GM12878 (cell line): ENCODE results near the gene KRTAP10-5. TPM values are rescaled to one million over a fixed set of nuclear protein-coding genes. Genes with fewer than 3 reads are reported as not detected.

ENCODE experiments used
- ATAC-seq: fragments of 200-7000 bp; cut with Tn5 transposase; 3 replicates; pipeline ENCODE4 v1.9.1; 2020; ENCODE audit warnings: mild to moderate bottlenecking, moderate library complexity
- BruUV-seq: library from RNA; stranded (reverse); fragments of 400-500 nt; replicated peaks from 2 replicates; lab custom pipeline; 2021; lab: Mats Ljungman, UMichigan
- CTCF ChIA-PET: fragments of 300-600 bp; sonication (Branson Sonifier 250); formaldehyde crosslinking; extraction: SDS; loops from one replicate; lab custom pipeline; 2021; ENCODE audit warnings: inconsistent platforms; lab: Yijun Ruan, JAX
- POLR2A ChIA-PET: fragments of 350-600 bp; formaldehyde crosslinking; extraction: SDS; loops from one replicate; lab custom pipeline; 2021; ENCODE audit warnings: inconsistent platforms; lab: Charles Lee
- RAD21 ChIA-PET: fragments of 300-600 bp; sonication (Branson Sonifier 250); formaldehyde crosslinking; loops from one replicate; lab custom pipeline; 2023; ENCODE audit warnings: antibody characterized with exemption; ENCODE audit not compliant: unreplicated experiment; lab: Charles Lee
- SMC1A ChIA-PET: fragments of 300-600 bp; sonication (Branson Sonifier 250); formaldehyde crosslinking; loops from one replicate; lab custom pipeline; 2023; ENCODE audit not compliant: unreplicated experiment, uncharacterized antibody; lab: Charles Lee
- DNase-seq: peaks from one replicate; pipeline ENCODE4 v3.0.0-alpha.2; 2011; ENCODE audit warnings: low read depth, low spot score
- FAIRE-seq: peaks from 3 replicates; lab custom pipeline; 2011; peaks lifted over from hg19 to GRCh38; lab: Jason Lieb, UNC
- H2AFZ ChIP-seq: 2 replicates; pipeline ENCODE4 v1.6.0; 2011; ENCODE audit warnings: low read depth, low read length, control low read depth; ENCODE audit not compliant: control insufficient read depth
- H3K27ac ChIP-seq: 2 replicates; pipeline ENCODE4 v1.5.1; 2011; ENCODE audit warnings: control low read depth; ENCODE audit not compliant: control insufficient read depth, insufficient read depth
- H3K27me3 ChIP-seq, 2 experiments: replicated peaks in 1 of 2; 2 replicates each; pipeline versions ENCODE4 v1.6.0 to v1.6.1; 2011; ENCODE audit warnings: low read length in 1 of 2; ENCODE audit not compliant: control insufficient read depth in 2 of 2, insufficient read depth in 2 of 2
- H3K36me3 ChIP-seq, 2 experiments: 2 replicates each; pipeline ENCODE4 v1.5.1; 2011; ENCODE audit warnings: low read length in 1 of 2; ENCODE audit not compliant: control insufficient read depth in 2 of 2, insufficient read depth in 2 of 2
- H3K4me1 ChIP-seq: 2 replicates; pipeline ENCODE4 v1.6.1; 2011; ENCODE audit warnings: mild to moderate bottlenecking, low read length, moderate library complexity, mixed read lengths; ENCODE audit not compliant: control insufficient read depth, insufficient read depth
- H3K4me2 ChIP-seq: 2 replicates; pipeline ENCODE4 v1.6.0; 2011; ENCODE audit warnings: control low read depth; ENCODE audit not compliant: control insufficient read depth, insufficient read depth
- H3K4me3 ChIP-seq: fragments of 200-600 bp; sonication (generic); 2 replicates; pipeline ENCODE4 v1.5.1; 2016
- H3K79me2 ChIP-seq: 2 replicates; pipeline ENCODE4 v1.6.0; 2011; ENCODE audit warnings: low read length; ENCODE audit not compliant: control insufficient read depth, insufficient read depth
- H3K9ac ChIP-seq: 2 replicates; pipeline ENCODE4 v1.8.0; 2011; ENCODE audit warnings: low read length, control low read depth, mixed read lengths; ENCODE audit not compliant: control insufficient read depth, insufficient read depth
- H3K9me3 ChIP-seq: replicated peaks from 3 replicates; pipeline ENCODE4 v1.5.1; 2011; ENCODE audit warnings: mild to moderate bottlenecking, low read length; ENCODE audit not compliant: control insufficient read depth, insufficient read depth
- H4K20me1 ChIP-seq: 2 replicates; pipeline ENCODE4 v1.6.0; 2011; ENCODE audit not compliant: control insufficient read depth, insufficient read depth
- BHLHE40 ChIP-seq, 2 experiments: fragments of 450-650 bp in 1 of 2; IDR thresholded peaks; 2 replicates each; pipeline ENCODE4 v1.6.1; 2011 to 2017; ENCODE audit warnings: low read depth in 2 of 2, borderline replicate concordance in 1 of 2, improper control_type of control experiment in 1 of 2, low read length in 1 of 2, mild to moderate bottlenecking in 1 of 2
- NFYA ChIP-seq: IDR thresholded peaks from 2 replicates; pipeline ENCODE4 v1.6.1; 2011; ENCODE audit warnings: low read depth, mild to moderate bottlenecking, low read length, improper control_type of control experiment, borderline replicate concordance
- SMC3 ChIP-seq: IDR thresholded peaks from 2 replicates; pipeline ENCODE4 v1.6.1; 2011; ENCODE audit warnings: low read length, improper control_type of control experiment, borderline replicate concordance
- STAT1 ChIP-seq: fragments of 450-650 bp; conservative IDR thresholded peaks from 2 replicates; pipeline ENCODE4 v1.6.1; 2014; ENCODE audit warnings: antibody characterized with exemption, mild to moderate bottlenecking
- ZNF687 ChIP-seq: fragments of 450-650 bp; IDR thresholded peaks from 2 replicates; pipeline ENCODE4 v1.6.1; 2017; ENCODE audit warnings: mild to moderate bottlenecking, moderate library complexity
- WGBS: methylation state at CpG from one replicate; pipeline ENCODE4 v1.1.6; 2016; ENCODE audit warnings: low lambda C conversion rate; ENCODE audit not compliant: insufficient replicate concordance, insufficient coverage; ENCODE audit errors: missing lambda C conversion rate; 5-methylcytosine and 5-hydroxymethylcytosine counted together
- in situ Hi-C: fragments of 300-500 bp; cut with MboI; formaldehyde crosslinking; loops from 9 replicates; pipeline ENCODE4 v1.14.3; 2018; ENCODE audit warnings: mixed read lengths
- intact Hi-C: fragments of 100-400 bp; cut with micrococcal nuclease; formaldehyde crosslinking; loops from one replicate; pipeline ENCODE4 v1.14.2; 2022; ENCODE audit not compliant: unreplicated experiment
- polyA plus RNA-seq, 11 experiments: library from polyadenylated mRNA; depleted of rRNA in 4 of 11; unstranded in 6 of 11; stranded (reverse) in 5 of 11; fragments of >200 nt; fragmentation: Nextera tagmentation in 4 of 11; fragmentation: Illumina TruSeq in 1 of 11; extraction: Ambion mirVana in 4 of 11; extraction: Trizol in 1 of 11; gene quantifications; 1 replicate in 1 of 11; 2 replicates in 10 of 11; pipeline versions ENCODE4 v1.2.1 to v1.2.3, GENCODE V29; 2011 to 2016; ENCODE audit warnings: inconsistent platforms in 2 of 11, missing spikeins in 2 of 11, low read depth in 1 of 11
- total RNA-seq, 4 experiments: library from RNA; depleted of rRNA in 3 of 4; stranded (reverse); fragments of >200 nt in 3 of 4; fragmentation: Illumina TruSeq in 1 of 4; extraction: Trizol in 1 of 4; gene quantifications; 2 replicates each; pipeline versions ENCODE4 v1.2.1 to v1.2.3, GENCODE V29; 2013 to 2021

The KRTAP10-5 gene
- total and polyA plus RNA-seq, 10 of the 15 experiments (the other 5 are each of a cell fraction or from before 2014, with no cell fraction given): not detected

GRCh38 chr21:44615911-44616590 is 35.6 kb upstream of the KRTAP10-5 start:
- TF ChIP-seq SMC3 (no peak), NFYA (no peak), ZNF687 (no peak), BHLHE40 (IDR thresholded peaks at IDR 0.05; ENCODE audit: borderline replicate concordance in 1 of 2, low read depth in 2 of 2, low read length in 1 of 2) (no peak), STAT1 (no peak)
- BruUV-seq: no TSS peak
- H3K9me3 ChIP-seq: peaks cover 2% of the 10 kb centered on the region; the same call in 1 of the 3 replicates
- FAIRE-seq (no peak), ATAC-seq (no peak), DNase-seq (no peak)
- no peak overlapping the region for H3K4me3 ChIP-seq
- H3K79me2 ChIP-seq: no peaks in the 10 kb centered on the region
- 38% methylated on average over 17 of the region's 17 CpGs for WGBS
- H3K27me3 ChIP-seq: no peaks in the 10 kb centered on the region
- ChIA-PET CTCF (no interaction called here), POLR2A (no interaction called here), SMC1A (interaction anchor here (0.8 kb wide), 1 partner anchor 8 kb away, joined by 3 read pairs; no protein-coding TSS in a partner anchor), RAD21 (no interaction called here)
- H3K4me1 ChIP-seq: no peaks in the 10 kb centered on the region
- no peaks in the 10 kb centered on the region for H3K36me3 ChIP-seq
- no peak overlapping the region for H3K4me2 ChIP-seq
- no peak overlapping the region for H3K9ac ChIP-seq
- intact Hi-C loops: no loop called here
- in situ Hi-C loops: no loop called here
- H4K20me1 ChIP-seq: no peaks in the 10 kb centered on the region
- no peak overlapping the region for H2AFZ ChIP-seq
- no peak overlapping the region for H3K27ac ChIP-seq
